Measurements from ENCODE around the gene NAPG. TPM values are rescaled to one million over a fixed set of nuclear protein-coding genes. Genes with fewer than 3 reads are reported as not detected.

Gene NAPG
- total RNA-seq, 1 donor from 2014 or later = 31.2 TPM

GRCh38 chr18:10525371-10525691 lies 496 bp upstream of the NAPG start:
- H3K36me3 ChIP-seq = no peaks in the 10 kb centered on the region
- no peaks in the 10 kb centered on the region for H3K27me3 ChIP-seq (ENCODE audit: low read depth)
- no peak for TF ChIP-seq CTCF (IDR thresholded peaks at IDR 0.05; ENCODE audit: borderline replicate concordance)
- DNase-seq = no peak
- H3K4me3 ChIP-seq = peak overlapping the region; percentile 95
- intact Hi-C loops (cut with micrococcal nuclease) = no loop called here
- peak overlapping the region; percentile 98 for H3K27ac ChIP-seq (replicated peaks)
- no peaks in the 10 kb centered on the region for H3K9me3 ChIP-seq (replicated peaks)
- H3K4me1 ChIP-seq = peaks cover 51% of the 10 kb centered on the region

- Histone ChIP-seq H3K4me3 (peak overlapping the region; percentile 95), H3K9me3 (replicated peaks) (no peaks in the 10 kb centered on the region), H3K4me1 (peaks cover 63% of the 10 kb centered on the region), H3K36me3 (no peaks in the 10 kb centered on the region), H3K27me3 (ENCODE audit: low read depth) (no peaks in the 10 kb centered on the region), H3K27ac (replicated peaks) (peak overlapping the region; percentile 98)
- DNase-seq = no peak
- no peak for TF ChIP-seq CTCF (IDR thresholded peaks at IDR 0.05; ENCODE audit: borderline replicate concordance)
- intact Hi-C loops (cut with micrococcal nuclease) = no loop called here
Observed at GRCh38 chr18:10526561-10526949, 728 bp downstream of the NAPG start.

- Histone ChIP-seq H3K4me3 (no peak overlapping the region), H3K4me1 (peaks cover 78% of the 10 kb centered on the region), H3K27ac (replicated peaks) (no peak overlapping the region), H3K36me3 (peaks cover 3% of the 10 kb centered on the region), H3K27me3 (ENCODE audit: low read depth) (no peaks in the 10 kb centered on the region), H3K9me3 (replicated peaks) (no peaks in the 10 kb centered on the region)
- TF ChIP-seq CTCF (IDR thresholded peaks at IDR 0.05; ENCODE audit: borderline replicate concordance) = no peak
- no peak for DNase-seq
- intact Hi-C loops (cut with micrococcal nuclease) = no loop called here
Observed at GRCh38 chr18:10528439-10528838, 2.6 kb downstream of the NAPG start.

GRCh38 chr18:10530002-10530401 lies 4.2 kb downstream of the NAPG start:
- peak overlapping the region; percentile 36 for H3K27ac ChIP-seq (replicated peaks)
- no peaks in the 10 kb centered on the region for H3K9me3 ChIP-seq (replicated peaks)
- H3K4me3 ChIP-seq = no peak overlapping the region
- H3K4me1 ChIP-seq = peaks cover 85% of the 10 kb centered on the region
- TF ChIP-seq CTCF (IDR thresholded peaks at IDR 0.05; ENCODE audit: borderline replicate concordance) = no peak
- DNase-seq = no peak
- intact Hi-C loops (cut with micrococcal nuclease) = no loop called here
- H3K36me3 ChIP-seq = peaks cover 16% of the 10 kb centered on the region
- H3K27me3 ChIP-seq (ENCODE audit: low read depth) = no peaks in the 10 kb centered on the region

- H3K27ac ChIP-seq (replicated peaks) = peak overlapping the region; percentile 36
- no peak overlapping the region for H3K4me3 ChIP-seq
- intact Hi-C loops (cut with micrococcal nuclease) = no loop called here
- peaks cover 79% of the 10 kb centered on the region for H3K4me1 ChIP-seq
- H3K9me3 ChIP-seq (replicated peaks) = no peaks in the 10 kb centered on the region
- H3K27me3 ChIP-seq (ENCODE audit: low read depth) = no peaks in the 10 kb centered on the region
- H3K36me3 ChIP-seq = peaks cover 16% of the 10 kb centered on the region
- TF ChIP-seq CTCF (IDR thresholded peaks at IDR 0.05; ENCODE audit: borderline replicate concordance) = no peak
- no peak for DNase-seq
Observed at GRCh38 chr18:10530852-10531251, 5.0 kb downstream of the NAPG start.

GRCh38 chr18:10533111-10533510 lies 7.3 kb downstream of the NAPG start:
- no peaks in the 10 kb centered on the region for H3K27me3 ChIP-seq (ENCODE audit: low read depth)
- H3K27ac ChIP-seq (replicated peaks) = no peak overlapping the region
- peaks cover 57% of the 10 kb centered on the region for H3K4me1 ChIP-seq
- intact Hi-C loops (cut with micrococcal nuclease) = no loop called here
- H3K4me3 ChIP-seq = no peak overlapping the region
- no peak for TF ChIP-seq CTCF (IDR thresholded peaks at IDR 0.05; ENCODE audit: borderline replicate concordance)
- H3K36me3 ChIP-seq = peaks cover 22% of the 10 kb centered on the region
- no peaks in the 10 kb centered on the region for H3K9me3 ChIP-seq (replicated peaks)
- no peak for DNase-seq

Measured in left ventricle myocardium inferior (tissue), 1 donor.